Measurements from ENCODE around the gene DUSP15. TPM values are rescaled to one million over a fixed set of nuclear protein-coding genes. Genes with fewer than 3 reads are reported as not detected.

Gene DUSP15
- total RNA-seq, 1 donor from 2014 or later = 2.4 TPM

DNA sequence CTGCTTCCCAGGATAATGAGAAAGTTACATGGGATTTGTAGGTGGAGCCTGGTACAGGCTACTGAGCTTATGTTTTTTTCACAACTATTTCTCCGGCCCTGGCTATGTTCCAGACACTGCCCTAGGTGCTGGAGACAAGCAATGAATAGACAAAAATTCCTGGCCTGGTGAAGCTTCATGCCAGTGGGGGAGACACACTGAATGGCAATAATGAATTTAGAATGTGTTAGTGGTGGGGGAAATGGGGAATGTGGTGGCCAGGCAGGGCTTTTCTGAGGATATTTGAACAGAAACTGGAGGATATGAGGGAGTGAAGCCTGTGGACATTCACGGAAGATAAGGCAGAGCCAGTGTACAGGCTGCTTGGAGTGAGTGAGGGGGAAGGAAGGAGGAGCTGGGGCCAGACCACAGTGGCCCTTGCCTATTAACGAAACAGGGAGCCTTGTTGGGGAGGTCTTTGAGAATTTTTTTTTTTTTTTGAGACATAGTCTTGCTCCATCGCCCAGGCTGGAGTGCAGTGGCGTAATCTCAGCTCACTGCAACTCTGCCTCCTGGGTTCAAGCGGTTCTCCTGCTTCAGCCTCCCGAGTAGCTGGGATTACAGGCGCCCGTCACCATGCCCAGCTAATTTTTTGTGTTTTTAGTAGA is 31.6 kb downstream of the DUSP15 start:
- Histone ChIP-seq H3K27me3 (no peaks in the 10 kb centered on the region), H3K27ac (no peak overlapping the region), H3K36me3 (no peaks in the 10 kb centered on the region), H3K4me1 (peaks cover 32% of the 10 kb centered on the region), H3K4me3 (no peak overlapping the region), H3K9me3 (no peaks in the 10 kb centered on the region)
- TF ChIP-seq, protein P1, sequence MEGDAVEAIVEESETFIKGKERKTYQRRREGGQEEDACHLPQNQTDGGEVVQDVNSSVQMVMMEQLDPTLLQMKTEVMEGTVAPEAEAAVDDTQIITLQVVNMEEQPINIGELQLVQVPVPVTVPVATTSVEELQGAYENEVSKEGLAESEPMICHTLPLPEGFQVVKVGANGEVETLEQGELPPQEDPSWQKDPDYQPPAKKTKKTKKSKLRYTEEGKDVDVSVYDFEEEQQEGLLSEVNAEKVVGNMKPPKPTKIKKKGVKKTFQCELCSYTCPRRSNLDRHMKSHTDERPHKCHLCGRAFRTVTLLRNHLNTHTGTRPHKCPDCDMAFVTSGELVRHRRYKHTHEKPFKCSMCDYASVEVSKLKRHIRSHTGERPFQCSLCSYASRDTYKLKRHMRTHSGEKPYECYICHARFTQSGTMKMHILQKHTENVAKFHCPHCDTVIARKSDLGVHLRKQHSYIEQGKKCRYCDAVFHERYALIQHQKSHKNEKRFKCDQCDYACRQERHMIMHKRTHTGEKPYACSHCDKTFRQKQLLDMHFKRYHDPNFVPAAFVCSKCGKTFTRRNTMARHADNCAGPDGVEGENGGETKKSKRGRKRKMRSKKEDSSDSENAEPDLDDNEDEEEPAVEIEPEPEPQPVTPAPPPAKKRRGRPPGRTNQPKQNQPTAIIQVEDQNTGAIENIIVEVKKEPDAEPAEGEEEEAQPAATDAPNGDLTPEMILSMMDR (IDR thresholded peaks at IDR 0.05) = no peak
- DNase-seq (no peak), ATAC-seq (no peak)
- intact Hi-C loops (cut with DNase I) = no loop called here

DNA sequence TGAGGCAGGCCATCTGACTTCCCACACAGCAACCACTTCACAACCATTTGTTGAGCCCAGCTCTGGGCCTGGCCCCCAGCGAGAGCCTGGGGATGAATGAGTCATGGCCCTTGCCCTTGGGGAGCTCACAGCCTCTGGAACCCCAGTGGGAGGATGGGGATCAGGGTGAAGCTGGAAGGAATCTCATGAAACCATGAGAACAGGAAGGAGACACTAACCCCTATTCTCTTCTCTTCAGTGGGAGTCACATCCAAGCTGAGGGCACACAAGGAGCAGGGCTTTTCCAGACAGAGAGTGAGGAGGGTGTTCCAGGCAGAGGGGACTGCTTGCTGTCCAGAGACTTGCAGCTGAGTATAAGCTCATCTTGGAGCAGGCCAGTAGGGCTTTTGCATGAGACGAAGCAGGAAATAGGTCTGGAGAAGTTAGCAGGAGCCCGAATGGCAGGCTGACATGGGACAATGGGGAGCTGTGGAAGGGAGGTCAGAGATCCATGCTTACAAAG is 32.4 kb downstream of the DUSP15 start:
- Histone ChIP-seq H3K27ac (no peak overlapping the region), H3K4me1 (peaks cover 32% of the 10 kb centered on the region), H3K36me3 (no peaks in the 10 kb centered on the region), H3K9me3 (no peaks in the 10 kb centered on the region), H3K4me3 (no peak overlapping the region), H3K27me3 (no peaks in the 10 kb centered on the region)
- intact Hi-C loops (cut with DNase I) = no loop called here
- DNase-seq = no peak
- TF ChIP-seq, protein P1 (IDR thresholded peaks at IDR 0.05) = no peak
- ATAC-seq = no peak

DNA sequence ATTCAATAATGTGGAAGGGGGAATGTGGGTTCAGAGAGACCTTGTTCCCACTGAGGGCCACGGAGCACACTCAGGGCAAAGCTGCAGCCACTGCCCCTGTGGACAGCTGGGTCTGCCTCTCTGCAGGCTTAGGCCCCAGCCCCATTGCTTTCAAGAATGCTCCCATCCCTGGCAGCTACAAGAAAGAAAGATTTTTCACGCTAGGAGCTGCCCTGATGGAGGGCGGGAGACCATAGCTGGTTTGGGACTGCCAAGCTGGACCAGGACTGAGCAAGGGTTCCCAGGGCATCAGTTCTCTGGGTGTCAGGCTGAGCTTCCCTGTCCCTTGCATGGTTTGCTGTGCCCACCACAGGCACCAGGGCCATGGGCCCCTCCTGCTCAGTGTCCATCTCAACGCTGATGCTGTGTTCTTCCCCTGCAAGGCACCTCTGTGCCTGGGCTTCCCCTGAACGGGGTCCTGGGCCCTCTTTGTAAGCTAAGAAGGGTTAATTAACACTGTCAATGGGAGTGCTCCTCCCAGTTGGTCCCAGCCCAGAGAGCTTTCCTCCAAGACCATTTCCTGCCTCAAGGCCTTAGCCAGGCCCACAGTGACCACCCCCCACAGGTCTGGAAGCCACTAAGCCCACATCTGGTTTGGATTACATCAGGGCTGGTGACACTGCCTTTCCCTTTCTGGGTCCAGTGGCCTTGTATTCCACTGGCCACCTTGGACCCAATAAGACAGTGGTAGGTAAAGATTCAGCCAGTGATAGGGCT is 33.3 kb downstream of the DUSP15 start:
- ATAC-seq (no peak), DNase-seq (no peak)
- no peaks in the 10 kb centered on the region for H3K27me3 ChIP-seq
- peaks cover 32% of the 10 kb centered on the region for H3K4me1 ChIP-seq
- intact Hi-C loops (cut with DNase I) = no loop called here
- TF ChIP-seq, protein P1 (IDR thresholded peaks at IDR 0.05) = no peak
- H3K36me3 ChIP-seq = no peaks in the 10 kb centered on the region
- H3K9me3 ChIP-seq = no peaks in the 10 kb centered on the region
- H3K4me3 ChIP-seq = no peak overlapping the region
- H3K27ac ChIP-seq = no peak overlapping the region

DNA sequence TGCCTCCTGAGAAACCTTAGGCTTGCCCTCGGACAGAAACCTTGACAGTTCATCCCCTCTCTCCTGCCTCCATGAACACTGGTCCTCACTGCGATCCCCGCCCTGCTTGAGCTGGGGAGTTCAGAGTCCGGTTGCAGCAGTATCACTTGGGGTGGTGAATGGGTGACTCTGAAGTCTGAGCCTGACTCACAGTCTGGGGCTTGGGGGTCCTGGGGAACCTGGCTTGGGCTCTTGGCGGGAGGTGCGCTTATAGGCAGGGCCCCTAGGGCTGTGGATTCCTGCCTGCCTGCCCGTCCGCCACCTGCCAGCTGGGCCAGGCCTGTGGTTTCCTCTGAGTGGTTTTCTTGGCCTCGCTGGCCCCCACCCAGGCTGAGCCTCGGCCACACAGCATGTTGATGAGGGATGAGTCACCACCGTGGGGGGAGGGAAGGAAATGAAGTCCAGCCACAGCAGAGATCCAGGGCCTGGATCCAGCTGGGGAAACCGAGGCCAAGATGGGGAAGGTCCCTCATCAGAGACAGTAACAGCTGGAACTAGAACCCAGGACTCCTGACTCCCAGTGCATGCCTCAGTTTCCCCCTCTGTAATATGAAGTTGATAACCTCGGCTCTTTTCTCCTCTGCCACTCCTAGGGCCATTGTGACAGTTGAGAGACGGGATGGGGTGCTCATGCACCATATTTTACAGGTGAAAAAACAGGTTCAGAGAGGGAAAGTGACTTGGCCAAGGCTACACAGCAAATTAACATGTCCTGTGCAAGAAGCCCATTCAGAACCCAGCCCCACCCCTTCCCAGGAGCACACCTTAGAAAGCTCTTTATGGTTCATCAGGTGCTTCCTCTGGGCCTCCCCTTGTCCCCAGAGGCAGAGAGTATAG is 34.1 kb downstream of the DUSP15 start:
- DNase-seq (peak; percentile 86), ATAC-seq (peak; percentile 82)
- Histone ChIP-seq H3K4me3 (no peak overlapping the region), H3K4me1 (peaks cover 32% of the 10 kb centered on the region), H3K27me3 (no peaks in the 10 kb centered on the region), H3K36me3 (no peaks in the 10 kb centered on the region), H3K9me3 (no peaks in the 10 kb centered on the region), H3K27ac (no peak overlapping the region)
- intact Hi-C loops (cut with DNase I) = no loop called here
- TF ChIP-seq, protein P1 (IDR thresholded peaks at IDR 0.05) = no peak

DNA sequence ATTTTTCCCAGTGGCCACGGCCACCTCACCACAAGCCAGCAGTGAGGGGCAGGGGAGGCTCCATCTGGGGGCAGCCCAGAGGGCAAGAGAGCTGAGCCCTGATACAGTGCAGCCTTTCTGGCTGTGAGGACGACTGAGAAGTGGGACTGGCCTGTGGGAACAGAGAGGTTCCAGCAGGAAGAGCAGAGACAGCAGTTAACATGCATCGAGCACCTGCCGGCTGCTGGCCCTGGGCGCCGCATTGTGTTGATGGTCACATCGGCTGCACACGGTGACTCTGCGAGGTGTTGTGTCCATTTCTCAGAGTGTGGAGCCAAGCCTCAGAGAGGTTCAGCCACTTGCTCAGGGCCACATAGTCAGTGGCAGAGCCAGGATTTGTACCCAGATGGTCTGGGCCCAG is 34.8 kb downstream of the DUSP15 start:
- TF ChIP-seq, protein P1 (IDR thresholded peaks at IDR 0.05) = no peak
- no peaks in the 10 kb centered on the region for H3K9me3 ChIP-seq
- intact Hi-C loops (cut with DNase I) = no loop called here
- peaks cover 28% of the 10 kb centered on the region for H3K4me1 ChIP-seq
- H3K27ac ChIP-seq = no peak overlapping the region
- DNase-seq = no peak
- no peak overlapping the region for H3K4me3 ChIP-seq
- no peaks in the 10 kb centered on the region for H3K27me3 ChIP-seq
- no peak for ATAC-seq
- no peaks in the 10 kb centered on the region for H3K36me3 ChIP-seq
